Panc1 (cell line): ENCODE data around the gene PPP1R3D.

Source experiments
- CTCF ChIP-seq: fragments of 450-650 bp; IDR thresholded peaks from 2 replicates; pipeline ENCODE4 v1.5.1; 2017; ENCODE audit warnings: mild to moderate bottlenecking
- POLR2AphosphoS5 ChIP-seq: IDR thresholded peaks from 2 replicates; pipeline ENCODE4 v1.6.1; 2012; ENCODE audit warnings: mild to moderate bottlenecking, low read depth, low read length, moderate library complexity

- TF ChIP-seq POLR2AphosphoS5, result no peak
- TF ChIP-seq CTCF, result no peak
Observed at GRCh38 chr20:59949911-59950310, 9.8 kb upstream of the PPP1R3D start.
